Epidermal melanocyte (primary cell): ENCODE measurements around the gene MTCL1.

Source experiments
- DNase-seq: peaks from one replicate; pipeline ENCODE4 v3.0.0; 2011; ENCODE audit warnings: low spot score; ENCODE audit not compliant: insufficient read length

Gene MTCL1

GRCh38 chr18:8857806-8858205 is 152.4 kb downstream of the MTCL1 start:
- no peak for DNase-seq

- DNase-seq: peak; percentile 75
These were observed 153.6 kb downstream of the MTCL1 start for GRCh38 chr18:8858888-8859511.

GRCh38 chr18:8860845-8861642 is 155.7 kb downstream of the MTCL1 start:
- DNase-seq: no peak

- no peak for DNase-seq
These were observed 158.1 kb downstream of the MTCL1 start for GRCh38 chr18:8863427-8863826.

- no peak for DNase-seq
These were observed 160.6 kb downstream of the MTCL1 start for GRCh38 chr18:8865934-8866333.

- no peak for DNase-seq
These were observed 161.3 kb downstream of the MTCL1 start for GRCh38 chr18:8866679-8867078.

- DNase-seq: no peak
These were observed 162.9 kb downstream of the MTCL1 start for GRCh38 chr18:8868276-8868675.

GRCh38 chr18:8868779-8869415 is 163.5 kb downstream of the MTCL1 start:
- DNase-seq: no peak

- DNase-seq: no peak
These were observed 164.3 kb downstream of the MTCL1 start for GRCh38 chr18:8869696-8870095.

- DNase-seq: no peak
These were observed 165.2 kb downstream of the MTCL1 start for GRCh38 chr18:8870528-8870927.

- DNase-seq: no peak
These were observed 166.1 kb downstream of the MTCL1 start for GRCh38 chr18:8871489-8871888.

GRCh38 chr18:8874872-8875271 is 169.5 kb downstream of the MTCL1 start:
- DNase-seq: no peak

- no peak for DNase-seq
These were observed 171.5 kb downstream of the MTCL1 start for GRCh38 chr18:8876887-8877286.

GRCh38 chr18:8881103-8881502 is 175.7 kb downstream of the MTCL1 start:
- no peak for DNase-seq
